Endothelial cell of coronary artery (primary cell): ENCODE results near the gene GAB3. TPM values are rescaled to one million over a fixed set of nuclear protein-coding genes. Genes with fewer than 3 reads are reported as not detected.

Experiments used
- total RNA-seq: library from RNA; depleted of rRNA; stranded (reverse); fragments of >200 nt; gene quantifications from 2 replicates; pipeline ENCODE4 v1.2.3, GENCODE V29; 2014

GAB3 gene
- total RNA-seq: 2.6 and 5.2 TPM in 2 replicates

GRCh38 chrX:154750301-154751202, at the start of gene GAB3:
Gene GAB3, minus strand, starts transcription at chrX:154751077. Its CDS starts 52 bp downstream, at chrX:154751025.

DNA sequence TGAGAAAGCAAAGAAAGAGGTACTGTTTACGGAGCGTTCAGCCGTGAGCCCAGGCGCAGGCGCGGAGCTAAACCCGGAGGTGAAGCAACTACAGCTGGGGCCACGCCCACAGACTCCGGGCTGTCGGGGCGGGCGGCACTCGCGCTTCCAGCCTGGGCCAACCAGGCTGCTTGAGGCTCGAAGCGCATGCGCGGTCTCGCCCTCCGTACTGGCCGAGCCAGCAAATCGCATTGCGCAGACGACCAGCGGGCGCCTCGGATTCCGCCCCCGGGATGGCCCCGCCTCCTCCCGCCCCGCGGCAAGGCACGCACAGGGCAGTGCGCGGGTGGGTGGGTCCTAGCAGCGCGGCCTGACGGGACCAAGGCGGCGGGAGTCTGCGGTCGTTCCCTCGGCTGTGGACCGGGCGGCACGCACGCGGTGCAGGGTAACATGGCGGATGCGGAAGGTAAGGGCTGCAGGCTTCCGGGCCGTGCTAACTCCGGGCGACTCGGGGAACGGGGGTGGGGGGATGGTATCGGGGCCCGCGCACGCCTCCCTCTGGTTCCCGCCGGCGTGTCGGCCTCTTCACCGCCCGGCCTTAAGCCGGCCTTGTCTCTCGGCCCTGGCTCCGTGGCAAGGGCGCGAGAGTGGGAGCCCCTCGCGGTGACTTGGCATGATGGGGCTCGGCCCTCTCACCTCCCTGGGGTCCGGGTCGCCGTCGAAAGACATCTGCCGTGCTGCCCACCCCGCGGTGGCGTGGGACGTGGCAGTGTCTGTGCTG, 11.8 kb upstream of the GAB3 start, which contains the start of gene DKC1:
TSS of gene DKC1 (plus strand) at position 328 of the 760 bp plus-strand sequence. CDS start at position 430, 102 bp downstream.

DNA sequence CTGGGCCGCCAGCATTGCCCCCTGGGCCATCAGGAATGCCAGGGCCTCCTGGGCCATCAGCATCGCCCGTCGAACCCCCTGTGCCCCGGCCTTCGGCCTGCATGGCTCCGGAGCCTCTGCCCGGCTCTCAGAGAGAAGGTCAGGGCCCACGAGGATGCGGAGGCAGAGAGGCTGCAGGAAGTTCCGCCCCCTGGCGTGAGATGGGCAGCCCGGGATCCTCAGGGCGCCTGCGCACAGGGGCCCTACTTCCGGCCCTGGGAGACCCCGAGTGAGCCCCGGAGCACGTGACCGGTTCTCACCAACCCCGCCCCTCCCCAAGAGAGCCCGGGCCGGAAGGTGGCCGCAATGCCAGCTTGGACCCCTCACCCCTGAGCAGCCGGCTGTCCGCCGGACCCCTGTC, 97.5 kb downstream of the GAB3 start, which contains the start of gene CTAG2:
TSS of gene CTAG2 (minus strand) at position 167 of the 400 bp plus-strand sequence. CDS start at position 103, 64 bp downstream.

Other genes with a start within 250 kb of the GAB3 start
- 23.0 and 32.4 TPM in 2 replicates for gene FAM3A, start 234.8 kb downstream of the GAB3 start, total RNA-seq
- 34.5 and 66.3 TPM in 2 replicates for gene G6PD, start 204.2 kb downstream of the GAB3 start, total RNA-seq
- 12.0 and 13.6 TPM in 2 replicates for gene IKBKG, start 203.5 kb downstream of the GAB3 start, total RNA-seq
- not detected in 2 replicates for gene CTAG1A, start 165.9 kb downstream of the GAB3 start, total RNA-seq
- gene CTAG1B, start 131.8 kb downstream of the GAB3 start, total RNA-seq: not detected in 2 replicates
- gene CTAG2, start 97.5 kb downstream of the GAB3 start, total RNA-seq: not detected in 2 replicates
- gene DKC1, start 11.8 kb upstream of the GAB3 start, total RNA-seq: 58.1 and 59.9 TPM in 2 replicates
- gene MPP1, start 54.4 kb upstream of the GAB3 start, total RNA-seq: 17.2 and 21.7 TPM in 2 replicates
- gene SMIM9, start 83.6 kb upstream of the GAB3 start, total RNA-seq: not detected in 2 replicates
- gene F8A1, start 135.3 kb upstream of the GAB3 start, total RNA-seq: 0.45 and 1.1 TPM in 2 replicates